GM18505 (cell line): Measurements from ENCODE around the gene SLITRK2.

Source experiments
- ATAC-seq: cut with Tn5 transposase; IDR thresholded peaks from one replicate; pipeline ENCODE4 v1.9.1; 2021; ENCODE audit not compliant: unreplicated experiment
- POLR2A ChIP-seq: IDR thresholded peaks from 4 replicates; pipeline ENCODE4 v1.6.1; 2011; ENCODE audit warnings: borderline replicate concordance; ENCODE audit not compliant: insufficient read depth, insufficient read length; ENCODE audit errors: extremely low read depth

Gene SLITRK2

DNA sequence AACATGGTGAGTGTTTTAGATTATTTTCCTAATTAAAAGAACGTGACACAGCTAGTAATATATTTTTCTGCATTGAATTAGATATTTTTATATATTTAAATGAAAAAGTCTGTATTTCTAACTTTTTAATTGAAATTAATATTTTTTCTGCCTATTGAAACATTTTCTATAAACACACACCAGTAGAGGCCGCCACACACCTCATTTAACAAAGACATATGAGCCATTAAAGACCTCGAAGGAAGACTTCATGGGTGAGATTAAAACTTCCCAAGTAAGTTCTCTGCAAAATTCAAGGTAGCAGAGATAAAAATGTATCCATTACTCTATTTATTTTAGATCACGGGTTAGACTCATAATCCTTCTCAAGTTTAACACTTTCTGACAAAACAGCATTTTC is 8.3 kb downstream of the SLITRK2 start:
- TF ChIP-seq POLR2A = no peak

GRCh38 chrX:145826466-145826865 is 8.8 kb downstream of the SLITRK2 start:
- no peak for TF ChIP-seq POLR2A
- ATAC-seq = no peak

More for the DNA sequence above, 8.3 kb downstream of the SLITRK2 start:
- no peak for ATAC-seq

DNA sequence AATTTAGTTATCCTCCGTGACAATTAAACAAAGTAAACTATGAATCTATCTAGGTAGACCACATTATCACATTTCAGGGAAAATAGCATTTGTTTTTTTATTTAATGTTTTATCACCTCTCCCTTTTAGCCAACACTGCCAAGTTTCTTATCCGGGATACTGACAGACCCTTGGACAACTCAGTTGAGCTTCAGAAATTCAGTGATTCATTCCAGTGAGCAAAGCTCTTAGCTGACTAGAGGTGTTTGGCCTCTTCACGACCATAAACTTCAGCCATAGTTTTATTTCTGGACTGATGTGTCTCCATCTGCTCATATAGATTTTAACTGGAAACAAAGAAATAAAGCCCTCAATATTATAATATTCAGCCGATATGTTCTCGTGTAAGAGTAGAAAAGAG is 15.2 kb downstream of the SLITRK2 start:
- no peak for ATAC-seq
- TF ChIP-seq POLR2A = no peak

DNA sequence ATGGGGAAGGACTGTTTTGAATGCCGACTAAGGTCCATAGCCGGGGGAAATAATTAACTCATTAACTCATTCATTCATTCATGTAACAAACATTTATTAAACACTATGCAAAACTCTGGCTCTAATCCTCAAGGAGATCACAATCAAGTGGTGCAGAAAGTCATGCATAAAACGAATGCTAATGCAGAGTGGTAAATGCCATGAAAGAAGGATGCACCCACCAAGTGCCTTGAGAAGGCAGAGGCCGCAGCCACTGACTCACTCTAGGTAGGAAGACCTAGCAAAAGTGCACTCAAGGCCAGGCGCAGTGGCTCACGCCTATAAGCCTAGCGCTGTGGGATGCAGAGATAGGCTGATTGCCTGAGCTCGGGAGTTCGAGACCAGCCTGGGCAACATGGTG is 22.9 kb downstream of the SLITRK2 start:
- no peak for ATAC-seq
- TF ChIP-seq POLR2A = no peak

DNA sequence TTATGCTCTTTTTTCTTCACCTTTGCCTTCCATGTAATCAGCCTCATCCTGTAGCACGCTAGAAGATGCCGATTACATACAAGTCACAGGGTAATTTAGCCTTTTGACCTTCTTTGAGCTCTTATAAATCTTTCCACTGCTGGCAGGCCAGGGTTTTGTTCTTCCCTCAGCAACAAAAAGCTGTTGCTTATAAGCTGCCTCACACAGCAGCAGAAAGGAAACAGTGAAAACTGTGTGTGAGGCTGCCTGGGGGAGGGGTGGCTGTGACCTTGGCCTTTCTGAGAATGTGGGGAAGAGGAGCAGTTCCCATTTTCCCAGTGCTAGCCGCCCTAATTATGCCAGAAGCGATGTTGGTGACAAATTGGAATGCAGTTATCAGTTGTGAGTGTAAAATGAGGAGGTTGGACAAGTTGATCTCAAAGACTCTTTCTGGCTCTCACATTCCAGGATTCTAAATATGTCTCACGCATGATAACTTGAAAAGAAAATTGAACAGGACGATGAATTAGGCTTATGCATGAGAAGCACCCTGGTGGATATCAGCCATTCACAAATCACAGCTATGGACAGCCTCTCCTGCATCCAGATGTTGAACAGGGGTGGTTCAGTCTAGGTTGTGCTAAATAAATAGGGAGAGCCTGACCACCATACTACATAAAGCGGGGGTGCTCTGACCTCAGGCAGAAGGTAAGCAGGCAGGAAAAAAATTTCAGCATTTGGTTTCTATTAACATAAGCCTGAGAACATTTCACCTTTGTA is 25.7 kb downstream of the SLITRK2 start:
- no peak for ATAC-seq
- no peak for TF ChIP-seq POLR2A

DNA sequence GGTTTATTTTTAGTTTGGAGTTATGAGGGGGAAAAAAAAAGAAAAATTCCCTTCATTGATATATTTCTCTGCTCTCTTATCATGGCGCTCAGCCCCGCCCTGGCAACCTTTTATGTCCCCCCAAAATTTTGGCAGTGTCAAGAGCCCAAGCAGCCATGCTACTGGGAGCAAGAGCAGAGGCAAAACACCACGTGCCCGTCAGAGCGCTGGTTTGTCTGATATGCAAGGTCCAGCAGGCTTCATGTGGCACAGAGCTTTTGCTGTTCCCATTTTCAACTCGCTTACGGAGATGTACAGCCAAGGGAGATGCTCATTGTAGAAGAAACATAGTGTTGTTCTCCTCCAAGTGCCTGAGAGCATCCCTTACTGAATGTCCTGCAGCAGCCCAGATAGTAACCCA is 27.3 kb downstream of the SLITRK2 start:
- no peak for TF ChIP-seq POLR2A
- ATAC-seq = no peak

DNA sequence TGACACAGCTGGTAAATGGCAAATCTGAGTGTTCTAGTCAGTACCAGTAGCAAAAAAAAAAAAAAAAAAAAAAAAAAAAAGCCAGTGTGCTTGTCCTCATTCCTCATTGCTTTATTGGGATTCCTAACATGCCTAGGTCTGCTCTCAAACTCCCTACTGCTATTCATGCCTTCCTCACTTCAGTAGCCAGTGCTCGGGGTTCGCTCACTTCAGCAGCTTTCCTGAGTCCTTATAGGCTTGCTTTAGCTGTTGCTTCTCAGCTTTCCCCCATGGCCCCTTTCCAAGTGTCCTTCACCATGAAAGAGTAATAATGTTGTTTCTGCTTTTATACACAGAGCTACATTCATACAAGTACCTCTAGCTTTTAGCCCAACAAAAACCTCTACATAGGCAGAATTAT is 30.8 kb downstream of the SLITRK2 start:
- no peak for TF ChIP-seq POLR2A
- no peak for ATAC-seq

- no peak for TF ChIP-seq POLR2A
- no peak for ATAC-seq
These were observed 31.2 kb downstream of the SLITRK2 start for GRCh38 chrX:145848857-145849256.

- ATAC-seq = no peak
- no peak for TF ChIP-seq POLR2A
These were observed 35.6 kb downstream of the SLITRK2 start for GRCh38 chrX:145853181-145853580.

GRCh38 chrX:145856181-145856580 is 38.6 kb downstream of the SLITRK2 start:
- ATAC-seq = no peak
- TF ChIP-seq POLR2A = no peak

DNA sequence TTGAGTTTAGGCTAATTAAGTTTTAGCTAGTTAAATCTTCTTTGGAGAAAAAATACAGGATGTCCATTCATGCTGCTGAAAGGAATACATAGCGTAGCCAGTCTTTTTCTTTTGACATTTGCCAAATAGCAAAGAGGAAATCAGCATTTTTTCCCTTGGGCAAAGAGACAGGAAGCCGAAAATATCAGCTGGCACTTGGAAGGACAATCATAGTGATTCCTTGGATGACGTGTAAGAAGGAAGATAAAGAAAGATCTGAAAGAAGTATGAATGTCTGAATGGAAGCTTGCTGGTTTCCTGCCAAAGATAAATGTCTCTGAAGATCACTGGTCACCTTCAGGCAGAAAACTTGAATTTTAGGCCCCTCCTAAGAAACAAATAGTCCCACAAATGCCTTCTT is 44.2 kb downstream of the SLITRK2 start:
- TF ChIP-seq POLR2A = no peak
- no peak for ATAC-seq

- no peak for ATAC-seq
- no peak for TF ChIP-seq POLR2A
These were observed 47.5 kb downstream of the SLITRK2 start for GRCh38 chrX:145865082-145865481.
